Stimulated activated CD4-positive, alpha-beta T cell treated with anti-CD3 and anti-CD28 coated beads, Interleukin-4, amount 100 ng/mL, for 4 hours (primary cell): Measurements from ENCODE around the gene FAM110A.
"Not testable (repeated sequence)": the region's sequence is repeated elsewhere in the genome, so short reads cannot be mapped to it uniquely, and the experiment has no call there.

ENCODE experiments used
- DNase-seq, 2 experiments: peaks; one replicate each; pipeline ENCODE4 v3.0.0-alpha.2; 2020

The FAM110A gene

DNA sequence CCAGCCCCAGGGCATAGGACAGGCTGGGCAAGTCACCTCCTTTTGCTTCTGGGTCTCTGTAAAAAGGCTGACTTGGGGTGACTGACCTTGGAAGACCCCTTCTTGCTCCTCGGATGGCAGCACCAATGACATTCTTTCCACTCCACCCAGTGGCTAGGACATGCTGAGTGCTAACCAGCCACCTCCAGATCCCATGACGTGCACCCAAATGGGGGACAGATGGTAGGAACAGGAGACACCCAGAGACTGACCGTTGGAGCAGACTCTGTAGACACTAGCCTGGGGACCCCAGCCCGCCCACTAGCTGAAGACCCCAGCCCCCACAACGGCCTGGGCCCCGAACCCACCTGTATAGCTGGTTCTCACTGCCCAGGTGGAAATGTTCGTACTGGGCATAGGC lies 44.3 kb downstream of the FAM110A start:
- DNase-seq = no peak

DNA sequence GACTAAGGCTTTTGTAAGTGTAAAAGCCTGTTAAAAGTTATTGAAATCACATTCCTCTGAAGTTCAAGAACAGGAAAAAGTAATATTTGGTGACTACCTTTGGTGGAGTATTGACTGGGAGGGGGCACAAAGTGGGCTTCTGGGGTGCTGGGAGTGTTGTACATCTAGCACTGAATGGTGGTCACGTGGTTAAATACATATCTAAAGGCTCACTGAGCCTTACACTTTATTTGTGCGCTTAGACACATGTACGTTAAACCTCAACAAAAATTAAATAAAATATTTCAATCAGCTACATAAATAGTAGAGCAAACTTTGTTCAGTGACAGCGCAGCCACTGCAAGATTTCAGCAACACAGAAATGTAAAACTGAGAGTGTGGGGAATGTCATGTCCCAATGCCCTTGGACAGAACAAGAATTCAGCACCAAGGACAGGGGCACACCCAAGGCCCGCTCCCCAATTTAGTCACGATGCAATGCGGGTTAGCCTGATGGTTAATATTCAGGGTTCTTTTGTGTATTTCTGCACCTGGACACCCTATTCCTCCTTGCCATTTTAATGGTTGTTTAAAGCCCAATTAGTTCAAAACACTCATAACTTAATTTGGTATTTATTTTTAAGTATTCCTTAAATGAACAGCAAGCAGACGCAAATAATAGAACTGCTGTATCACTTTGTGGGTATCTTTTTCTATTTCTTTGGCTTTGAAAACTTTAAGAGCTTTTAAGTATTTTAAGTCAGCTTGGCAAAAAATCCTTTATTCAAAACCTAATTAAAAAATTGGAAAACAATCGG lies 45.2 kb downstream of the FAM110A start:
- DNase-seq = no peak

GRCh38 chr20:879626-880025 lies 46.1 kb downstream of the FAM110A start:
- DNase-seq = no peak

- no peak for DNase-seq
Measured at GRCh38 chr20:881051-881782, 47.7 kb downstream of the FAM110A start.

GRCh38 chr20:881783-882144 lies 48.2 kb downstream of the FAM110A start:
- no peak for DNase-seq

DNA sequence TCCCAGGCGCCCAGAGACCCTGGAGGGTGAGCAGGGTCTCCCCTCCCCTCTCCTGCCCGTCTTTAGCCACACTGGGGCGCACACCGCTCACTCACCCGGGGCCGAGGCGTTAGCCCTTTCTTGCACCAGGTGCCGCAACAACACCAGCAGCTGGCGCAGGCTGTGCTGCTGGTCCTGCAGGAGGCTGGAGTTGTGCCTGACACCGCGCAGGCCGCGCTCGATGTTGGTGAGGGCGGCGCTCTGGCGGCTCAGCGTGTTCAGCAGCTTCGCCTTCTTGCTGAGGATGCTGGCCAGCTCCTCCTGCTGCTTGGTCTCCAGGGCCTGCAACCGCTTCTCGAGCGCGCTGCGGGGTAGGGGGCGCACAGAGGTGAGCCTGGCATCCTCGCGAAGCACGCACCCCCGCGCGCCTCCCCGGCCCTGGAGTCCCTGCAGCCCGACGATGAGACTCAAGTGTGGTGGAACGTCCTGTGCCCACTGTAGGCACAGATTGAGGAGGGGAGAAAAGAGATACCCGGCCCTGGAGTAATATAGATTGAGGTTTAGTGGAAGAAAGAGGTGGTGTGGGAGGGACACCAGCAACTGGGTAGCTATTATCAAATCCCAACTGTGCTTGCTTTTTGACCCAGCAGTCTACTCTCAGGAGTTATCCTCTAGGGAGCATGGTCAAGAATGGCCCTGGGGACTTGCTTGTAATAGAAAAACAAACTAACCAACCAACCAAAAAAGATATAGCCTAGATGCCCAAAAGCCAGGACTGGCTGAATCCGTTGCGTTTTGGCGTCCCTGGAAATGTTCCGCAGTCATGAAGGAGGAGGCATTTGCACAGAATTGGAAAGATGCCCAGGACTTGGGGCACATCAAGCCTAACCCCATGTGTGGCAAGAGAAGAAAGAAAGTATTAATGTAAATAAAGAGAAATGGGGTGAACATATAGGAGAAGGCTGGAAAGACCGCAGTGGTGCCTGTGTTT lies 51.8 kb downstream of the FAM110A start:
- DNase-seq = no peak

- DNase-seq = no peak
Measured at GRCh38 chr20:887137-887536, 53.6 kb downstream of the FAM110A start.

GRCh38 chr20:888057-888456 lies 54.5 kb downstream of the FAM110A start:
- DNase-seq = no peak

DNA sequence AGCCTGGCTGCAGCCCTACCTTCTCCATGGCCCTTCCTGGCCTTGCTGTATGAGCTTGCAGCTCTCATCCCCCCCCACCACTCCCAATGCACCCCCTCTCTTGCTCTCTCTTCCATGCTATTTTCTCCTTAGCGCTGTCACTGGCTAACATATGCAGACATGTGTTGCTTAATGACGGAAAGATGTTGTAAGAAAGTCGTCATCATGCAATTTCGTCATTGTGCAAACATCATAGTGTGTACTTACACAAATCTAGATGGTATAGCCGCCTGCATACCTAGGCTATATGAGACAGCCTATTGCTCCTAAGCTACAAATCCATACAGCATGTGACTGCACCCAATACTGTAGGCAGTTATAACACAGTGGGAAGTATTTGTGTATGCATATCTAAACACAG lies 55.6 kb downstream of the FAM110A start:
- no peak for DNase-seq

DNA sequence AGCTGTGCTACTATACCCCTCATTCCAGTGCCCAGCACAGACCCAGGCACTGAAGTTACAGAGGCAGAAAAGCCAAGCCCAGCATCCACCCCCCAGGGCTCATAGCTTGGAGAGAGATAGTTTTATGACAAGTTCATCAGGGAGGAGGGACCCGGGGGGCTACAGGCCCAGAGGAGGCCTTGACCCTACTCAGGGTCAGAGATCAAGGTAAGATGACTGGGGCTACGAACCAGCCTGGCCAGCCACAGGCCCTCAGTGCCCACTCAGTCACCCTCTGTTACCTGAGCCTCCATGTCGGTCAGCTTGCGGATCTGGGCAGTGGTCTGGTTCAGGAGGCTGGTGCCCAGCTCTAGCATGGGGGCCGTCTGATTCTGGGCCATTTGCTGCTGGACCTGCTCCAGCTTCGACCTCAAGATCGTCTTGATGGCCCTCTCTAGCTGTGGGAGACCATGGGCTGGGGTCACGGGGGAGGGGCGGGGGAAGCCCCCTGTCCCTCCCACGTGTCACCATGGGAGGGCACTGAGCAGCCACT lies 56.5 kb downstream of the FAM110A start:
- DNase-seq = no peak

GRCh38 chr20:890666-891057 lies 57.1 kb downstream of the FAM110A start:
- no peak for DNase-seq

DNA sequence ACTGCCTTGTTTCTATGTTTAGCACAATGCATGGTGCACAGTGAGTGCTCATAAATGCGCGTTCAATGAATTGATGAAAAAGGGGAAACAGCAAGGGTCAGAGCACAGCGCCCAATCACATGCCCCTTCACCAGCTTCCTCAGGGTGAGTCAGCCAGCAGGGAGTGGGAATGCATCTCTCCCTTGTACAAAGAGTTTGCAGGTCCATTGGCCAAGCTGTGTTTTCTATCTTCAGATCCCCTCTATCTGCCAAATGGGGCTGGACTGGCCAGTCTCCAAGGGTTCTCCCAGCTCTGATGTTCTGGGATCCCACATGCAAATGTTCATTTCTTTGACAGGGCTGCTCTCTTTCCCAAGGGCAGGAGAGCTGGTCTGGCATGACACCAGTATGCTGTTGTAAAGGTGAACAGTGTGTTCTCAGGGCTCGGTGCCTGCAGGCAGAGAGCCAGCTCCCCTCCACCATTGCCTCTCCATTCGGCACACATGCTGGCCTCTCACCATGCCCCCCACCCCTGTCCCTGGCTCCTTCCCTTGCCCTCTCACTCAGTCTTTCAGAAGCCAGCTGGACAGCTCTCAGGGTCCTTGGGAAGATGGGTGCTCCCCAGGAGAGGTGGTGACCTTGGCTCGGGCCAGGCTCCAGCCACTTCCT lies 57.7 kb downstream of the FAM110A start:
- DNase-seq = no peak

- no peak for DNase-seq
Measured at GRCh38 chr20:891706-892080, 58.2 kb downstream of the FAM110A start.

- not testable (repeated sequence) for DNase-seq
Measured at GRCh38 chr20:892371-892770, 58.9 kb downstream of the FAM110A start.
